HG03558 (cell line): ENCODE data around the gene IDNK.

Experiments used
- ATAC-seq: cut with Tn5 transposase; IDR thresholded peaks from one replicate; pipeline ENCODE4 v1.9.1; 2021; ENCODE audit warnings: moderate number of reproducible peaks; ENCODE audit not compliant: unreplicated experiment; ENCODE audit errors: extremely low read depth

IDNK gene

GRCh38 chr9:83680233-83680632, 57.3 kb downstream of the IDNK start:
- no peak for ATAC-seq

GRCh38 chr9:83681490-83681889, 58.5 kb downstream of the IDNK start:
- no peak for ATAC-seq

- ATAC-seq = no peak
These were observed 66.0 kb downstream of the IDNK start for GRCh38 chr9:83688921-83689320.

GRCh38 chr9:83691492-83691891, 68.5 kb downstream of the IDNK start:
- no peak for ATAC-seq
